Measurements from ENCODE around the gene MNS1.

Gene MNS1

DNA sequence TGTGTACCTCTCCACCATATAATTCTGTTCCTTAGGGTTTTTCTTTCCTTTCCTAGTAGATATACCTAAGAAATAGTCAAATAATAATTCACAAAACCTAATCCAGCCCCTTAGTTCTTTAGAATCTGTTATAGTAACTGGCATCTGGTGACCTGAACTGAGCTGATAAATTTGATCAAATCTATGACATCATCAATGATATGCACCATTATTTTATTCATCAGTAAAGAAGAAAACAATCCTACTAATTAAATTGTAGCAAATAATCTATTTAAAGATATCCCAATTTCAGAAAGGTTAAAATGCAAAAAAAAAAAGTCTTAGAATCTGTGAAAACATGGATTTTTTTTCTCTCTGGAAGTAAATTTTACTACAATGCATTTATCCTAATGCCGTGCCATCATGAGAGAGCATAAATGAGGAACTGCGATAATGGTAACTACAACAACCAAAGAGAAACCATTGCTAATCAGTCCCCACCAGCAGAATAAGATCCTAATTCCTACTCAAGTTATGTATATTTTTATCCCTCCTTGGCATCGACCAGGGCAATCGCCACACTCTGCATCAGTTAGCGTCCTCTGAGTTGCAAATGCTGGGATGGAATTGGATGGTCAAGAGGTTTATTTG, 6.6 kb upstream of the MNS1 start:
- no peaks in the 10 kb centered on the region for H3K9me3 Mint-ChIP-seq
- peaks cover 9% of the 10 kb centered on the region for H3K27me3 Mint-ChIP-seq (ENCODE audit: low read depth)
- no peak overlapping the region for H3K4me3 Mint-ChIP-seq
- H3K27ac Mint-ChIP-seq: no peak overlapping the region
- no peak for DNase-seq (ENCODE audit: low spot score)
- H3K36me3 Mint-ChIP-seq (ENCODE audit: low read depth): no peaks in the 10 kb centered on the region
- peaks cover 13% of the 10 kb centered on the region for H3K4me1 Mint-ChIP-seq (ENCODE audit: low read depth)

DNA sequence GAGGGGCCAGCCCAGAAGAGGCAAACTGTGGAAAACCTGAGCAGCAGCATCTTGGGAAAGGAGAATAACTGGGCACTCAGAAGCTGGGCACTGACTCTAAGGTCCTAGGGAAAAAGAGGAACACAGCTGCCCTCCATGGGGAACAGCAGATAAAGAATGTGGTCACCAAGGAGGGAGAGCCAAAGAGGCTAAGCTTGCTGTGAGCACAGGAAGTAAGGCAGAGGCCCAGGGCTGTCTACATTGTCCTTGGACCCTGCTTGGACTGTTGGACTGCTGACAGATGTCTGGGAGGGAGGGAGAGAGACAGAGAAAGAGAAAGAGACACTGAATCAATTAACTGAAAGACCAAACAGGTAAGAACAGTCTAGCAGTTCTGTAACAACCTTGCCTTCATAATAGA, 4.5 kb upstream of the MNS1 start:
- Mint-ChIP-seq H3K27me3 (ENCODE audit: low read depth) (peaks cover 19% of the 10 kb centered on the region), H3K4me3 (no peak overlapping the region), H3K4me1 (ENCODE audit: low read depth) (peaks cover 27% of the 10 kb centered on the region), H3K36me3 (ENCODE audit: low read depth) (peaks cover 1% of the 10 kb centered on the region), H3K27ac (no peak overlapping the region), H3K9me3 (no peaks in the 10 kb centered on the region)
- no peak for DNase-seq (ENCODE audit: low spot score)

DNA sequence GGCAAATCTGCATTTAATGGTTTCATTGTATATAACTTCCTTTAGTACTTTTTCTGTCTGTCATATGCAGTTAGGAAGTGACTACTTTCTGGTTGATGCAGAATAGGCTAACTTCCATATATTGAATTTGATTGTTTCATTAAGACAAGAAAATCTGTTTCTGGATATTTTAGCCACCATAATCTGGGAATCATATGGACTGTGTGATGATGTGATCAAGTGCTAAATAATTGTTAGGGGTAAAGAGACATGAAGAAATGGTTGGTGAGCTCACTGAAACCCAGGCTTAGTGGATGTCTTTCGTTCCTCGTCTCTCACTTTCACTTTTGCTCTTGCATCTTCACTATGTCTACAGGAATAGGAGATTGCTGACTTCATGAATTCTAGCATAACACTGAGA, 3.5 kb upstream of the MNS1 start:
- H3K4me3 Mint-ChIP-seq: peak overlapping the region; percentile 80

DNA sequence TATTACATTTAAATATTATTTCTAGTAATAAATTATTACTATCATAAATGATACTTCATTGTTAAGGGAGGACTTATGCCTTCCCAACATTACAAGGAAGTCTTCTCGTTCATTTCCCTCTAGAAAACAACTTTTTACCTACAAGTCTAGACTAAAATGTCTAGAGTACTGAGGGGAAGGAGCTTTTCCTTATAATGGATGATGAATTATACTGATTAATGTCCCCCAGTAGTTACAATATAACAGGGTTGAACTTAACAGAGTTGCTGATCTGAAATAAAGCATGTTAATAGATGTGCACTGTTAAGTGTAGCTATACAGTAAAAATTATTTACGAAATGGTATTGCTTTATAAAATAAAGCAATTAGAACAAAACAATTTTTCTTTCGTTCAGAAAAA, 2.7 kb upstream of the MNS1 start:
- H3K27me3 Mint-ChIP-seq (ENCODE audit: low read depth): peaks cover 29% of the 10 kb centered on the region
- H3K36me3 Mint-ChIP-seq (ENCODE audit: low read depth): peaks cover 1% of the 10 kb centered on the region
- H3K27ac Mint-ChIP-seq: no peak overlapping the region
- peaks cover 33% of the 10 kb centered on the region for H3K4me1 Mint-ChIP-seq (ENCODE audit: low read depth)
- no peaks in the 10 kb centered on the region for H3K9me3 Mint-ChIP-seq
- no peak overlapping the region for H3K4me3 Mint-ChIP-seq
- no peak for DNase-seq (ENCODE audit: low spot score)

More for the DNA sequence above, 3.5 kb upstream of the MNS1 start:
- peaks cover 33% of the 10 kb centered on the region for H3K4me1 Mint-ChIP-seq (ENCODE audit: low read depth)
- H3K36me3 Mint-ChIP-seq (ENCODE audit: low read depth): peaks cover 1% of the 10 kb centered on the region
- peak overlapping the region; percentile 63 for H3K27ac Mint-ChIP-seq
- no peaks in the 10 kb centered on the region for H3K9me3 Mint-ChIP-seq
- DNase-seq (ENCODE audit: low spot score): no peak
- H3K27me3 Mint-ChIP-seq (ENCODE audit: low read depth): peaks cover 29% of the 10 kb centered on the region

DNA sequence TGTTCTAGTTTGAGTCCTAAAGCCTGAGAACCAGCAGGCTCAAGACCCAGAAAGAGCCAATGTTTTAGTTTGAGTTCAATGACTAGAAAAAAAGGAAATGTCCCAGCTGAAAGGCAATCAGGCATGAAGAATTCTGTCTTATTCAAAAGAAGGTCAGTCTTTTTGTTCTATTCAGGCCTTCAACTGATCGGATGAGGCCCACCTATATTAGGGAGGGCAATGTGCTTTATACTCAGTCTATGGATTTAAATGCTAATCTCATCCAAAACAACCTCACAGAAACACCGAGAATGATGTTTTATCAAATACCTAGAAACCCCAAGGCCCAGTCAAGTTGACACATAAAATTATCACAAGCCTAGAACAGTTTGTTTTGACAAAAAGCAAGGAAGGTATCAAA, 4.0 kb downstream of the MNS1 start:
- peaks cover 30% of the 10 kb centered on the region for H3K27me3 Mint-ChIP-seq (ENCODE audit: low read depth)
- peaks cover 18% of the 10 kb centered on the region for H3K4me1 Mint-ChIP-seq (ENCODE audit: low read depth)
- H3K9me3 Mint-ChIP-seq: no peaks in the 10 kb centered on the region
- H3K36me3 Mint-ChIP-seq (ENCODE audit: low read depth): peaks cover 1% of the 10 kb centered on the region
- H3K27ac Mint-ChIP-seq: no peak overlapping the region
- DNase-seq (ENCODE audit: low spot score): no peak
- H3K4me3 Mint-ChIP-seq: no peak overlapping the region

DNA sequence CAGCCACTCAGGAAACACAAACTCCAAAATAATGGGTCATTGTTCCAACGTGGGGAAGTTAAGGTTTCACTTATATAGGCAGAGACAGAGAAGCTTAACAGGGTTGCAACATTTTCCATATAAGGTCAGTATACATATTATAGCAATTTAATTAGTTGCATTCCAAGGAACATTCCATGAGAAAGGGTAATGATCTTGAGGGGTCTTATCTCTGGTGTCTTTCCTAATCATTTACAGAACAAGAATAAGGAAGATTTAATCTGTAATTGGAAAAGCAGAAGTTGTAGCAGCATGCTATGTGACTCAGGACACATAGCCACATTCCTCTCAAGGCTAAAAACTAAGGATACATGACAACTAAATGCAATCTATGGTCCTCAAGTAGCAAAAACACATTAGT, 4.9 kb downstream of the MNS1 start:
- Mint-ChIP-seq H3K27me3 (ENCODE audit: low read depth) (peaks cover 29% of the 10 kb centered on the region), H3K9me3 (no peaks in the 10 kb centered on the region), H3K36me3 (ENCODE audit: low read depth) (peaks cover 1% of the 10 kb centered on the region), H3K4me3 (no peak overlapping the region), H3K4me1 (ENCODE audit: low read depth) (peaks cover 12% of the 10 kb centered on the region), H3K27ac (no peak overlapping the region)
- DNase-seq (ENCODE audit: low spot score): no peak

DNA sequence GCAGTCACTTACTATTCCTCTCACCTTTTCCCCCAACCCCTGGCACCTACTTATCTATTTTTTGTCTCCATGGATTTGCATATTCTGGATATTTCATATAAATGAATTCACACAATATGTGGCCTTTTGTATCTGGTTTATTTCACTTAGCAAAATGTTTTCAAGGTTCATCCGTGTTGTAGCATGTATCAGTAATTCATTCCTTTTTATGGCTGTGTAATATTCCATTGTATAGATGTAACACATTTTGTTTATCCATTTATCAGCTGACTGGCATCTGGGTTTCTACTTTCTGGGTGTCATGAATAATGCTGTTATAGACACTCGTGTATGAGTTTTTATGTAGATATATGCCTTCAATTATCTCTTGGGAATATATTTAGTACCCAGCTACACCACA, 5.8 kb downstream of the MNS1 start:
- Mint-ChIP-seq H3K27me3 (ENCODE audit: low read depth) (peaks cover 23% of the 10 kb centered on the region), H3K36me3 (ENCODE audit: low read depth) (no peaks in the 10 kb centered on the region), H3K27ac (no peak overlapping the region), H3K4me3 (no peak overlapping the region), H3K4me1 (ENCODE audit: low read depth) (peaks cover 2% of the 10 kb centered on the region), H3K9me3 (no peaks in the 10 kb centered on the region)
- no peak for DNase-seq (ENCODE audit: low spot score)

DNA sequence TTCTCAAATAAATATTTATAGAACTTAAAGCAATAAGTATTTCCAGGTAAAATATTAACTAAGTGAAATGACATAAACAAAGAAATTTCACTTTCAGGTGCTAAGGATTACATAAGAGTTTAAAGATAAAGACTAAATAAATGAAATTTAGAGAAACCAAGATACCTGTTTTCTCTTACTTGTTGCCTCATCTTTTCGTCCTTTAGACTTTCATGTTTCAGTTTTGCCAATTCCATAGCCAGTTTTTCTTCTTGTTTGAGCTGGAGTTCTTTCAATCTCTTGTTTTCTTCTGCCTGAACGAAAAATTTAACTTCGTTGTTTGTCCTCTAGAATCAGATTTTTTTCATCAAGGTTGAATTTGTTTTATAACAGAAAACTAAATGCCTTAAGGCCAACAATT, 8.7 kb downstream of the MNS1 start:
- Mint-ChIP-seq H3K27ac (no peak overlapping the region), H3K4me3 (no peak overlapping the region), H3K36me3 (ENCODE audit: low read depth) (no peaks in the 10 kb centered on the region), H3K27me3 (ENCODE audit: low read depth) (peaks cover 12% of the 10 kb centered on the region), H3K9me3 (no peaks in the 10 kb centered on the region), H3K4me1 (ENCODE audit: low read depth) (no peaks in the 10 kb centered on the region)
- DNase-seq (ENCODE audit: low spot score): no peak

DNA sequence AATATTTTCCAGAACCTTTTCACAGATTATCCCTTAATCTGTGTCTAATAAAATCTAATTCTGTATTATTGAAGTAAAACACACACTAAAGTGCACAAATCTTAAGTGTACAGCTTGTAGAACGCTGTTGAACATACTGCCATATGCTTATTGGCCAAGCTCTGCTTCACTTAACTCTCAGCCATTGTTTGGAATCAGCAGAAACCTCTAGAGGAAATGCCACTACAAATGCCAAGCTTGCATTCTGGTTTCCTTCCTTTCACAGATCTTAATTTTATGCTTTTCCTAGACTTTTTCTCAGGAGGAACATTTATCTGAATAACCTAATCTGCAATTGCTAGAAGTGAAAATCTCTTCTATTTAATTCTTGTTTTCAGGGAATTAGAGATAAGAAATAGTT, 10.1 kb downstream of the MNS1 start:
- no peaks in the 10 kb centered on the region for H3K4me1 Mint-ChIP-seq (ENCODE audit: low read depth)
- H3K27me3 Mint-ChIP-seq (ENCODE audit: low read depth): peaks cover 18% of the 10 kb centered on the region
- no peak for DNase-seq (ENCODE audit: low spot score)
- no peak overlapping the region for H3K27ac Mint-ChIP-seq
- no peaks in the 10 kb centered on the region for H3K36me3 Mint-ChIP-seq (ENCODE audit: low read depth)
- no peaks in the 10 kb centered on the region for H3K9me3 Mint-ChIP-seq
- H3K4me3 Mint-ChIP-seq: no peak overlapping the region

DNA sequence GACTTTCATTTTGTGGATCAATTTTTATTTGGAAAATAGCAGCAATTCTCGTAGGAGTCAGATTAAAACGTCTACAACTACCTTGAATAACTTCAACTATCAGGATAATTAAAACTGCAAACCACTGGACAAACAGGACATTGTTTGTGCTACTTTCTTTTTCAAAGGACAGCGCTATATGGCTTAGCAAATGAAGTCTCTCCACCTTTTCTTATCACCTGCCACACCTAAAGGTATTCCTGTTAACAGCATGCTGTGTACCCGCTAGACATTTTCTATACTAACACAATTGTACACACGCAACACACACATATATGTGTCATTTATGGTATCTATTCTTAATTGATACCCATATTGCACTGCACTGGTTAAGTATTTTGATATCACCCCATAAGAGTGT, 19.2 kb downstream of the MNS1 start:
- DNase-seq (ENCODE audit: low spot score): no peak
- no peak overlapping the region for H3K4me3 Mint-ChIP-seq
- H3K36me3 Mint-ChIP-seq (ENCODE audit: low read depth): no peaks in the 10 kb centered on the region
- H3K27ac Mint-ChIP-seq: no peak overlapping the region
- no peaks in the 10 kb centered on the region for H3K4me1 Mint-ChIP-seq (ENCODE audit: low read depth)
- H3K9me3 Mint-ChIP-seq: no peaks in the 10 kb centered on the region
- H3K27me3 Mint-ChIP-seq (ENCODE audit: low read depth): peaks cover 7% of the 10 kb centered on the region

DNA sequence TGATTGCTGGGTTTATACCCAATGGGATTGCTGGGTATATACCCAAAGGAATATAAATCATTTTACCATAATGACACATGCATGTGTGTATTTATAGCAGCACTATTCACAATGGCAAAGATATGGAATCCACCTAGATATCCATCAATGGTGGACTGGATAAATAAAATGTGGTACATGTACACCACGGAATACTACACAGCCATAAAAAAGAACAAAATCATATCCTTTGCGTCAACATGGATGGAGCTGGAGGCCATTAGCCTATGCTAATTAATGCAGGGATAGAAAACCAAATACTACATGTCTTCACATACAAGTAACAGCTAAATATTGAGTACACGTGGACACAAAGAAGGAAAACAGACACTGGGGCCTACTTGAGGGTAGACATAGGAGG, 22.6 kb downstream of the MNS1 start:
- DNase-seq (ENCODE audit: low spot score): no peak
- Mint-ChIP-seq H3K36me3 (ENCODE audit: low read depth) (no peaks in the 10 kb centered on the region), H3K27ac (no peak overlapping the region), H3K27me3 (ENCODE audit: low read depth) (peaks cover 7% of the 10 kb centered on the region), H3K4me3 (no peak overlapping the region), H3K4me1 (ENCODE audit: low read depth) (no peaks in the 10 kb centered on the region), H3K9me3 (no peaks in the 10 kb centered on the region)

DNA sequence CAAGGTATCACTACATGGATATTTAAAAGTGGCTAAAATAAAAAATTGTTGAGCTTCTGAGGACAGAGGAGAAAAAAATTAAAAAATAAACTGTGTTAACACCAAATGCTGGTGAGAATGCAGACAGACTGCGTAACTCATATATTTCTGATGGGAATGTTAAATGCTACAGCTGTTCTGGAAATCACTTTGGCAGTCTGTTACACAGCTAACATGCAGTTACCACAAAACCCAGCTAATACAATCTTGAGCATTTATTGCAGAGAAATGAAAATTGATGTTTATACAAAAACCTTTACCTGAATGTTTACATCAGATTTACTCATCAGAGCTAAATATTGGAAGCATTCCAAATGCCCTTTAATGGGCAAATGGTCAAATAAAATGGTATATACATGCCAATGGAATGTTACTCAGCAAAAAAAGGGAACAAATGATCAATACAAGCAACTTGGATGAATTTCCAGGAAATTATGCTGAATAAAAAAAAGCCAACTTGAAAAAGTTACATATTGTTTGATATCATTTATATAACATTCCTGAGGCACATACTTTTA, 24.6 kb downstream of the MNS1 start:
- Mint-ChIP-seq H3K36me3 (ENCODE audit: low read depth) (no peaks in the 10 kb centered on the region), H3K27me3 (ENCODE audit: low read depth) (peaks cover 11% of the 10 kb centered on the region), H3K4me1 (ENCODE audit: low read depth) (no peaks in the 10 kb centered on the region), H3K4me3 (no peak overlapping the region), H3K9me3 (no peaks in the 10 kb centered on the region), H3K27ac (no peak overlapping the region)
- no peak for DNase-seq (ENCODE audit: low spot score)

DNA sequence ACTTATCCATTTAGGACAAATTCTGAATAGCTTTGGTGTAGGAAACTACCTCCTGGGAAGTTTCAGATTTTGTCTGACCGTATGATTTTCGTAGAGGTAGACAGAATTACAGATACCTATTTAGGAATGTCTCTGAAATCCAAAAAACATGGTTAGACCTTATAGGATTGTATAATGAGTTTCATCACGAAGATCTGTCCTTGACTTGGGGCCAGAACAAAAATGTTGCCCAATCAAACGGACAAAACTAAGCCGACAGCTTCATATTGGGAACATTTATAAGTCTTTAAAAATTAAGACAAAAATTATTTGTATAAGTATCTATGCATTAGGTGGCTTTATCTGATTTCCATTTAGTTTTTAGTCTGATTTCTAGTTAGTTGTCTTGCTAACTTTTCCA, 32.6 kb downstream of the MNS1 start:
- DNase-seq (ENCODE audit: low spot score): no peak
- Mint-ChIP-seq H3K4me3 (no peak overlapping the region), H3K9me3 (no peaks in the 10 kb centered on the region), H3K36me3 (ENCODE audit: low read depth) (no peaks in the 10 kb centered on the region), H3K4me1 (ENCODE audit: low read depth) (no peaks in the 10 kb centered on the region), H3K27ac (no peak overlapping the region), H3K27me3 (ENCODE audit: low read depth) (peaks cover 15% of the 10 kb centered on the region)

DNA sequence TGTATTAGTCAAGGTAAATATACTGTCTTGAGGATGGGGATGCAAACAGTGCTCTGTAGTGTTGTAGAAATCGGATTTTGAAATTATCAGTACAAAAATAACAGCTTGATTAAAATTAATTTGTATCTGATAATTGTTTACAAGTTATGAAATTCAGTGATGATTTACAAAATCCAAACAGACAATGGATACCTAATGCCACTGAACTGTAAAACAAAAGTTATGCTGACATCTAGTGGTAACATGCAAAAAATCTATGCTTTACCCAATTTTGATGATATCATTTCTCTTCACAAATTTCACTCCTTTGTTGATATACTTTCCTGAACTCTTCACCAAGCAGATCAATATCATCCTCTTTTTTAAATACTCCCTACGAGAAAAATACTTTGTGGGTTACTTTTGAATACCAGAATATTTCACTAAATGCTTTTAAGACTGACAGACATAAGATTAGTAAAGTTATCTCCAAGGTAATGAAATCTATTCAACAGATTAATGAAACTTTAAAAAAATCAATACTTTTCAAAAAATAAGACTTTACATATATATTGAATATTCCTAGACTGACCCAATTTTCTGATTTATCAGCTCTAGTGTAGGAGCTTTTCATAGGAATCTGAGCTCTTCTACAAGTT, 36.0 kb downstream of the MNS1 start:
- H3K4me3 Mint-ChIP-seq: no peak overlapping the region

DNA sequence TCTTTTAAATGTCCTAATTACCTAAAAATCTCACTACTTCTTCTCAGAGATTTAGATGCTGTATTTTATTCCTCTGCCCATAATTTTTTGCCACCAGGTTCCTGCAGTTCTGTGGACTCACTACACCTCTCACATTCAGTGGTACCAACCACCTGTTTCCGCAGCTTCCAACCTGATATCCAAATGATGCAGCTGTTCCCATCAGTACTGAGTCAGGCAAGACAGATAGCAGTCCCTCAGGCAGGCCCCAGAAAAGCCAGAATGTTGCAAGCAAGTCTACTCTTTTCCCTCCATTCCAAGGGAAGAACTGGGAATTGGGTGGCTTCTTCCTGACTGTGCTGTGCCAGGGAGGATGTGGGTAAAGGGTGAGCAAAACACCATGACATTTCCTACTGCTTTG, 39.0 kb downstream of the MNS1 start:
- no peak for DNase-seq (ENCODE audit: low spot score)
- Mint-ChIP-seq H3K27ac (no peak overlapping the region), H3K27me3 (ENCODE audit: low read depth) (no peaks in the 10 kb centered on the region), H3K4me3 (no peak overlapping the region), H3K36me3 (ENCODE audit: low read depth) (no peaks in the 10 kb centered on the region), H3K4me1 (ENCODE audit: low read depth) (no peaks in the 10 kb centered on the region), H3K9me3 (peaks cover 8% of the 10 kb centered on the region)

More for the DNA sequence above, 36.0 kb downstream of the MNS1 start:
- H3K9me3 Mint-ChIP-seq: peaks cover 5% of the 10 kb centered on the region
- no peak overlapping the region for H3K27ac Mint-ChIP-seq
- no peaks in the 10 kb centered on the region for H3K4me1 Mint-ChIP-seq (ENCODE audit: low read depth)
- no peak for DNase-seq (ENCODE audit: low spot score)
- H3K36me3 Mint-ChIP-seq (ENCODE audit: low read depth): no peaks in the 10 kb centered on the region
- H3K27me3 Mint-ChIP-seq (ENCODE audit: low read depth): peaks cover 4% of the 10 kb centered on the region

Data from T-helper 2 cell treated with Interferon-gamma antibody and Interleukin-4, amounts not matched to agents 5 μg/mL and 100 μg/mL, for 36 hours (primary cell).